NCI-H1694 treated with DMSO at 0.1 percent for 48 hours (cell line): ENCODE data around the gene LAYN.
A peak's percentile ranks its signal among the peaks of the same experiment; 100 is the strongest.

Source experiments
- DNase-seq: peaks from one replicate; lab custom pipeline; 2025; lab: John Stamatoyannopoulos, UW

Gene LAYN

GRCh38 chr11:111562692-111563389, 22.3 kb downstream of the LAYN start:
- no peak for DNase-seq

DNA sequence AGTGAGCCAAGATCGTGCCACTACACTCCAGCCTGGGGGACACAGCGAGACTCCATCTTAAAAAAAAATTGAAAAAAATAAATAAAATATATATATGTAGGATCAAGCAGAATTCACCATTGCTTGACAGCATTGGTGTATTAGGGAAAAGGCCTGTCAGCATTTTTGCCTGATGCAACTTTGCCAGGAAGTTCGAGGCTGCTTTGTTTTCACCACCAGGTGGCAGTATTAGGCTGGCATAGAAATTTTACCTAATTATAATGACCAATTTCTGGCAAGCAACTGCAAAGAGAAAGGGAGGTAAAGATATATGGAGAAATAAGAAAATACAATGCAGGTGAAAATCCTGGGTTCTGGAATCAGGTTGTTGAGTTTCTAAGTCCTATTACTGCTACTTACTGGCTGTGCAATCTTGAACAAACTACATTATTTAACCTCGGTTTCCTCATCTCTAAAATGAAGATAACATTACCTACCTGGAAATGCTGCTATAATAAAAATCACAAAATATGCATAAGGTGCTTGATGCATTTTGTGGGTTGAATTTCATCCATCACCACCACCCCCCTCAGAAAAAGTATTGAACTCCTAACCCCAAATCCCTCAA, 24.7 kb downstream of the LAYN start:
- peak; percentile 21 for DNase-seq

- no peak for DNase-seq
Observed at GRCh38 chr11:111566324-111566723, 25.8 kb downstream of the LAYN start.

- no peak for DNase-seq
Observed at GRCh38 chr11:111569476-111569875, 29.0 kb downstream of the LAYN start.

GRCh38 chr11:111570796-111571195, 30.3 kb downstream of the LAYN start:
- no peak for DNase-seq

GRCh38 chr11:111571829-111572501, 31.4 kb downstream of the LAYN start:
- no peak for DNase-seq

- no peak for DNase-seq
Observed at GRCh38 chr11:111572581-111572980, 32.1 kb downstream of the LAYN start.

DNA sequence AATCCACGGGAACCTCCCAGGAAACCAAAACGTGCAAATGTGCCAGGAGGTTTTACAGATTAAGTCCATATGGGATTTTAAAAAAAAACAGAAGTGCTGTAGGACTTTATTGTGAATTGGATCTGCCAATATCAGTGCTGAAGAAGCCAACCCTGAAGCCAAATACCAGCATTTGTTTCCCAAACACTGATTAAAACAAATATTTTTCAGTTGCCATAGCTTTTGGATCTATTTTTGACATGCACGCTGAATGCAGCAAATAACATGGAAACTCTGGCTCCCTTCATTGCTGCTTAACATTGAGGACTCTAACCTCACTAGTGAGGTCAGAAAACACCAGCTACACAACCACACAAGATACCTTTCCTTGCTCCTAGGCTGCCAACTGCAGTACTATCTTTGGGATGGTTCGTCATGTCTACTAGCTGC, 33.3 kb downstream of the LAYN start:
- no peak for DNase-seq

DNA sequence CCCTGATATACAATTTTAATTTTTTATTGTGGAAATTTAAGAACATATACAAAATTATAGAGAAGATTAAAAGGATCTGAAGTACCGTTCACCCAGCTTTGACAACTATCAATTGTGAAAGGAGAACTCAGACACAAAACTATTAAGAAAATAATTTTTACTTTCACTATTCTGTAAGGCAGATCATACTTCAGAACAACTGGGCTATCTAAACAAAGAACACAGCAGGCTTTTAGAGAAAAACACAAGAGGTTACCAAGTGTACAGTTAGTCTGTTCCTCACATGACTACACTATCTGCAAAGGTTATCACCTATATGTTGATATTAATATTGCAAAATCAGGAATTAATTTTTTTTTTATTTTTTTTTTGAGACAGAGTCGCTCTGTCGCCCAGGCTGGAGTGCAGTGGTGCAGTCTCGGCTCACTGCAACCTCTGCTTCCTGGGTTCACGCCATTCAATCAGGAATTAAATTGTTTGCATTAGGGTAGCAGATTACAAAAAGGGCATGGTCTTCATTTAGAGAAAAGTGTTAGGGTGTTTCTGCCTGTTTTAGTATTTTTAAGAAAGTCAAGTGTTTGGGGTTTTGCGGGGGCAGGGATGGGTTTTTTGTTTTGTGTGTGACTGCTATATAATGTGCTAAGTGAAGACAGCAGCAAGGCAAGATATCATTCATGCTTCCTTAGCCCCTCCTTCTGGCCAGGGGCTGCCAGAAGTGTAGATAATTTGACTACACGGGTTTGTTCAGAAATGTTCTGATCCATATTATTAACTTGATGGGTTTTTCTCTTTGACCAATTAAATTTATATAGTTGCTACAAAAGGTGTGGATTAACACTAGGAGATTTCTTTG, 34.1 kb downstream of the LAYN start:
- no peak for DNase-seq

- DNase-seq: no peak
Observed at GRCh38 chr11:111575740-111576139, 35.2 kb downstream of the LAYN start.

DNA sequence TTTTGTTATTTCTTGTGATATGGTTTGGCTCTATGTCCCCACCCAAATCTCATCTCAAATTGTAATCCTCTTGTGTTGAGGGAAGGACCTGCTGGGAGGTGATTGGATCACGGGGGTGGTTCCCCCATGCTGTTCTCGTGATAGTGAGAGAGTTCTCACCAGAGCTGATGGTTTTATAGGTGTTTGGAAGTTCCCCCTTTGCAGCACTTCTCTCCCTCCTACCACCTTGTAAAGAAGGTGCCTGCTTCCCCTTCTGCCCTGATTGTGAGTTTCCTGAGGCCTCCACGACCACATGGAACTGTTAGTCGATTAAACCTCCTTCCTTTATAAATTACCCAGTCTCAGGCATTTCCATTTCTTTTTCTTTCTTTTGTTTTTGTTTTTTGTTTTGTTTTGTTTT, 37.3 kb downstream of the LAYN start:
- no peak for DNase-seq

DNA sequence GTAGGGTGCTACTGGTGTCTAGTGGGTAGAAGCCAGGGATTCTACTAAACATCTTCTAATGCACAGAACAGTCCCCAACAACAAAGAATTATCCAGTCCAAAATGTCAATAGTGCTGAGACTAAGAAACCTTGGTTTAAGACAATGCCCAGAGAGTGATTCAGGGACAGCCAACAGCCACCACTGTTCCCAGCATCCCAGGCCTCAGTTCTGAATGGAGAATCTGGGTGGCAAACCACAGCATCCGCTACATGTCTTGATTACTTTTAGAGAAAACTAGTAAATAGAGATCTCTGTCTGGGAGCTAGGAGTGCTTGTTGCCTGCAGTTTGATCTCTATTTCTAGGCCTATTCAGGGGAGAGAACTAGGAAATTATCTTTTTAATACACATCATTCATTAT, 40.8 kb downstream of the LAYN start:
- no peak for DNase-seq

GRCh38 chr11:111582163-111582562, 41.6 kb downstream of the LAYN start:
- no peak for DNase-seq

DNA sequence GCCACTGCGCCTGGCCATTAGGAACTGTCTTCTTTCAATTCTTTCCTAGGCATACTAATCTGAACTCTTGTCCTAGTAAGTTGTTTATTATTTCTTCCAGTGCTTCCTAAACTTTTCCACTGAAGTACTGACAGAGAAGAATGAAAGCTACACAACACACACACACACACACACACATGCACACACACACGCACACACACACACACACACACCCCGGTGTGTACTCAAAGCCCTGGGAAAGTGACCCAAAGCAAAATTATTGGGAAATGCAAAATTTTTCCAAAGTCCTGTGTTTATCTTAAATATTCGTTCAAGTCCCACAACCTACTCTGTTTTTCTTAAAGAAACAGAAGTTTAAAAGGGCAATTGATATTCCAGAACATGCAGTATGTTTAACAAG, 42.4 kb downstream of the LAYN start:
- DNase-seq: no peak

DNA sequence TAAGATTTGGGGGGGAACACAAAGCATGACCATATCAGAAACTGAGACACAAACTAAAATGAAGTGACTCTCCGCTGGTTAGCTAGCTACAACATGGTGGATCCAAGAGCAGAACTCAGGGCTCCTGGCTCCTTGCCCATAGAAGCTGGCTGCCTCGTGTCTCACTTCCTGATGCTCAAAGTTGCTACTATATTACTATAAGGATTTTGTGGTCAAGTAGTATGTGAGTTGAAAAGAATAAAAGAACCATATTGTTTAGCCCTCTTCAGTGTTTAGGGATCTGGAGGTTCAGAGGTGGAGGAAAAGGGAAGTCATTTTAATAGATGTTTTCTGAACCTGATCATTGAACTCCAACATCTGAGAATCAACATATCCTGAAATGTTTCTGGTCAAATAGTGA, 44.9 kb downstream of the LAYN start:
- DNase-seq: no peak

DNA sequence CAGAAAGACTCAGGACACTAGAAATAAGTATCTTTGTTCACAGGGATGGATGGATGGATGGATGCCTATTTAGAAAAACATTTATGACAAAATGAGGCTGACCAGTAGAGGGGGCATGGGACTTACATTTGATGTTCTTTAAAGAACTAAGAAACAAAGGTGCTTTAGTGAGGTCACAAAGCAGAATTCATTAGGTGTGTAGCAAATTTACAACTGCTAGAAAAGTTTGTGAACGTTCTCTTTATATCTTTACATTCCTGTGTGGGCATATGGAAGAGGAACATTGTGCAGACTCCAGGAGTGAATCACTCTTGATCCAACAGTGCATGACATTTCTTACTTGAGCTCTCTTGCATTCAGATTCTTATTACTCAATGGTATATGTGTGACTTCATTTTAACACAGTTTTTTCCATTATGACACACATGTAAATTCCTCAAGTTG, 45.9 kb downstream of the LAYN start:
- DNase-seq: no peak

DNA sequence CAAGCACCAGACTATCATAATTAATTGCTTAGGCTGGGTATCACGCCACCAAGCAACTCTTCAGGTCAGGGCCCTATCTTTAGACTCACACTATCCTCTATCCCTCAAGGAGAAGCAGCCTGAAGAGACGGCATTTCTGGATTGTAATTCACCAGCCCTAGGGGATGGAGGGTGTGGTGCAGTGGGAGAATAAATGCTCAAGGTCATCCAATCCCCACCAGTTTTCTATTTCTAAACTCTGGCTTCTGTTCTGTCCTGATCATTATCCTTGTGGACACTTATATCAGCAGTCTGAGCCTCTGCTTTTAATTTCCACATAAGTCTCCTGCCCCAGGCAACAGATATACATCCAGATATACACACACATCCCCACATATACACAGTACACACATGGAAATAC, 48.6 kb downstream of the LAYN start:
- DNase-seq: no peak

- DNase-seq: no peak
Observed at GRCh38 chr11:111589886-111590499, 49.5 kb downstream of the LAYN start.

DNA sequence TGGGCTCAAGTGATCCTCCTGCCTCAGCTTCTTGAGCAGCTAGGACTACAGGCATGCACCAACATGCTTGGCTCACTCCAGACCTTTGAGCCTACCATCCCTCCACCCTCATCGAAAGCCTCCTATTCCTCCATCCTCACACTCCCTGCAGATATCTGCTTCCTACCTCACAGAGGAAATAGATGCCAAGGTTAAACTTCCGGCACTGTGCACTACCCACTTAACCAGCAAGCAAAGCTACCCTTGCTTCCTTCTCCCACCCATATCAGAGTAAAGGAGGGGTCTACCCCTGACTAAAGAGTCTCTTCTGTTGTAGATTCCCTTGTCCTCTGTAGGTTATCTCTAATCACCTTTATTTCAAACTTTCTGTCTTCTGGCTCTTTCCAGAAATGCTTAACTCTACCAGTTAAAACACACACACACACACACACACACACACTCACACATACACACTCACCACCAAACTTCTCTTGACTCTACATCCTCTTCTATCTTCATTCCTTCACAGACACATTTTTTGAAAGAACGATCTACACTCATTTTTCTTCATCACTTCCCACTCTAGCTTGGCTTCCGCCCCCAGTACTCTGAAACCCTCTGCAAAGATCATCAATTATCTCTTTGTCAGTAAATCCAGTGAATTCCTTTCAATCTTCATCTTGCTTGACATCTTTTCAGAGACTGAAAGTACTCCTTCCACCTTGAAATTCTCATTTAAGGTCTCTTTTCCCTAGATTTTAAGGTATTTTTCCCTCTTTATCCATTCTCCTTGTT, 50.9 kb downstream of the LAYN start:
- no peak for DNase-seq

DNA sequence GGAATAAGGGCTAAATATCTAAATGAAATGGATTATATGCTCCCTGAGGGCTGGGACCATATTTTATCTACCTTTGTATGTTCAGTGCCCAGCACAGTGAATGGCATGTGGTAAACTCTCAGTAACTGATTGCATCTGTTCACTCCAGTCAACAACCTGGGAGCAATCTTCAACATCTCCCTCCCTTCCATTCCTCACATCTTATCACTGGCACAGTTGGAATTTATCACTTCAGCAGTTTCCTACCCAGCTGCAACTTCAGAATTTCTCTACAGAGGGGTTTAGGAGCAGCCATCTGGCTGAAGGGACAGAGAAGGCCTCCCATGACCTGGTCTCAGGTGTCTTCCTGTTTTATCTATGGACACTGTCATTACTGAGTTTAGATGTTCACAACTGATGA, 52.0 kb downstream of the LAYN start:
- DNase-seq: no peak

DNA sequence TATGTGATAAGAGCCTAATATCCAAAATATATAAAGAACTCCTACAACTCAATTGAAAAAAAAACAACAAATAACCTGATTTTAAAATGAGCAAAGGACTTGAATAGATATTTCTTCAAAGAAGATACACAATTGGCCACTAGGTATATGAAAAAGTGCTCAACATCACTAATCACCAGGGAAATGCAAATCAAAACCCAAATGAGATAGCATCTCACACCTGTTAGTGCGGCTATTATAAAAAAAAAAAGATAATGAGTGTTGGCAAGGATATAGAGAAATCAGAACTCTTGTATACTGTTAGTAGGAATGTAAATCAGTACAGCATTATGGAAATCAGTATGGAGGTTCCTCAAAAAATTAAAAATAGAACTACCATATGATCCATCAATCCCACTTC, 55.8 kb downstream of the LAYN start:
- DNase-seq: no peak
